Spleen (tissue), 7 donors: ENCODE measurements around the gene ADGRV1.

Experiments used
- POLR2A ChIP-seq, 3 donors: fragments of 450-650 bp; IDR thresholded peaks; one replicate each; pipeline ENCODE4 v1.5.1; 2017; ENCODE audit warnings: antibody characterized with exemption in 3 of 3, mild to moderate bottlenecking in 1 of 3
- POLR2AphosphoS5 ChIP-seq, 3 donors: sonication (generic); formaldehyde crosslinking; IDR thresholded peaks; one replicate each; pipeline ENCODE4 v1.5.1; 2017; ENCODE audit warnings: antibody characterized with exemption in 3 of 3
- TF ChIP-seq, protein P1 (sequence below), 11 experiments: fragments of 200-600 bp in 7 of 11; fragments of 450-650 bp in 4 of 11; sonication (generic) in 4 of 11; IDR thresholded peaks in 8 of 11; conservative IDR thresholded peaks in 3 of 11; 1 replicate in 7 of 11; 2 replicates in 4 of 11; pipeline versions ENCODE4 v1.4.0 to v1.8.0; 2016 to 2021; ENCODE audit warnings: antibody characterized with exemption in 11 of 11, inconsistent platforms in 4 of 11, mild to moderate bottlenecking in 1 of 11
- donor health status: DM: no; HTN: no; CAD: no; lungs with moderate emphysema.
- donor health status: DM: no; HTN: no; CAD: no.
- donor health status: DM: no; HTN: no; CAD: no.

- TF ChIP-seq POLR2A (IDR thresholded peaks at IDR 0.05) (no peak), POLR2AphosphoS5 (IDR thresholded peaks at IDR 0.05) (no peak)
- TF ChIP-seq, protein P1, sequence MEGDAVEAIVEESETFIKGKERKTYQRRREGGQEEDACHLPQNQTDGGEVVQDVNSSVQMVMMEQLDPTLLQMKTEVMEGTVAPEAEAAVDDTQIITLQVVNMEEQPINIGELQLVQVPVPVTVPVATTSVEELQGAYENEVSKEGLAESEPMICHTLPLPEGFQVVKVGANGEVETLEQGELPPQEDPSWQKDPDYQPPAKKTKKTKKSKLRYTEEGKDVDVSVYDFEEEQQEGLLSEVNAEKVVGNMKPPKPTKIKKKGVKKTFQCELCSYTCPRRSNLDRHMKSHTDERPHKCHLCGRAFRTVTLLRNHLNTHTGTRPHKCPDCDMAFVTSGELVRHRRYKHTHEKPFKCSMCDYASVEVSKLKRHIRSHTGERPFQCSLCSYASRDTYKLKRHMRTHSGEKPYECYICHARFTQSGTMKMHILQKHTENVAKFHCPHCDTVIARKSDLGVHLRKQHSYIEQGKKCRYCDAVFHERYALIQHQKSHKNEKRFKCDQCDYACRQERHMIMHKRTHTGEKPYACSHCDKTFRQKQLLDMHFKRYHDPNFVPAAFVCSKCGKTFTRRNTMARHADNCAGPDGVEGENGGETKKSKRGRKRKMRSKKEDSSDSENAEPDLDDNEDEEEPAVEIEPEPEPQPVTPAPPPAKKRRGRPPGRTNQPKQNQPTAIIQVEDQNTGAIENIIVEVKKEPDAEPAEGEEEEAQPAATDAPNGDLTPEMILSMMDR (IDR thresholded peaks at IDR 0.05 in 8 of 11, conservative IDR thresholded peaks at IDR 0.05 in 3 of 11) = no peak
Measured at GRCh38 chr5:91058575-91058974, 500.0 kb downstream of the ADGRV1 start.
